DOHH2 (cell line): ENCODE results near the gene FNBP1L.

Experiments
- H3F3A ChIP-seq: fragments of 200-600 bp; sonication (generic), shearing (Covaris generic); 2 replicates; pipeline ENCODE4 v1.6.0; 2016; ENCODE audit warnings: antibody characterized with exemption, mild to moderate bottlenecking; ENCODE audit not compliant: control insufficient read depth, insufficient read depth
- H3K27ac ChIP-seq: fragments of 200-600 bp; sonication (generic); 2 replicates; pipeline ENCODE4 v1.5.1; 2014; ENCODE audit warnings: low read depth, mild to moderate bottlenecking, low read length, moderate library complexity
- H3K27me3 ChIP-seq: fragments of 200-600 bp; sonication (generic); 2 replicates; pipeline ENCODE4 v1.6.1; 2014; ENCODE audit warnings: mild to moderate bottlenecking, low read length, mixed read lengths; ENCODE audit not compliant: control insufficient read depth
- H3K36me3 ChIP-seq: fragments of 200-600 bp; sonication (generic); 2 replicates; pipeline ENCODE4 v1.6.1; 2014; ENCODE audit warnings: mild to moderate bottlenecking, low read length, moderate library complexity, mixed read lengths; ENCODE audit not compliant: control insufficient read depth
- H3K4me1 ChIP-seq: fragments of 200-600 bp; sonication (generic); 2 replicates; pipeline ENCODE4 v1.6.1; 2014; ENCODE audit warnings: mild to moderate bottlenecking, low read length, mixed read lengths; ENCODE audit not compliant: control insufficient read depth
- H3K4me2 ChIP-seq: fragments of 200-600 bp; sonication (generic); 2 replicates; pipeline ENCODE4 v1.6.0; 2014; ENCODE audit warnings: mild to moderate bottlenecking, low read length, moderate library complexity
- H3K4me3 ChIP-seq: fragments of 200-600 bp; sonication (generic); 2 replicates; pipeline ENCODE4 v1.5.1; 2014; ENCODE audit warnings: mild to moderate bottlenecking, low read length, mixed read lengths
- H3K79me2 ChIP-seq: fragments of 200-600 bp; sonication (generic); 2 replicates; pipeline ENCODE4 v1.6.1; 2014; ENCODE audit warnings: mild to moderate bottlenecking, low read length, mixed read lengths; ENCODE audit not compliant: control insufficient read depth
- H3K9me2 ChIP-seq: fragments of 200-600 bp; sonication (generic); replicated peaks from 2 replicates; pipeline ENCODE4 v1.6.1; 2014; ENCODE audit warnings: mild to moderate bottlenecking, low read length, mixed read lengths; ENCODE audit not compliant: control insufficient read depth
- H3K9me3 ChIP-seq: fragments of 200-600 bp; sonication (generic); 2 replicates; pipeline ENCODE4 v1.6.1; 2014; ENCODE audit warnings: antibody characterized with exemption, low read length, mixed read lengths; ENCODE audit not compliant: control insufficient read depth, insufficient read depth
- H4K20me1 ChIP-seq: fragments of 200-600 bp; sonication (generic); 2 replicates; pipeline ENCODE4 v1.6.0; 2014; ENCODE audit warnings: low read depth, mild to moderate bottlenecking, antibody characterized with exemption, low read length, moderate library complexity; ENCODE audit not compliant: control insufficient read depth, insufficient read depth
- CTCF ChIP-seq: fragments of 200-600 bp; sonication (generic); IDR thresholded peaks from one replicate; pipeline ENCODE4 v1.5.1; 2014; ENCODE audit warnings: antibody characterized with exemption, mild to moderate bottlenecking, low read depth, low read length; ENCODE audit not compliant: poor library complexity, severe bottlenecking
- EZH2phosphoT487 ChIP-seq: fragments of 200-600 bp; sonication (generic); IDR thresholded peaks from 2 replicates; pipeline ENCODE4 v1.6.1; 2017; ENCODE audit warnings: borderline replicate concordance, mild to moderate bottlenecking, antibody characterized with exemption, low read length, moderate library complexity, mixed read lengths

Gene FNBP1L

GRCh38 chr1:93591676-93592550 is 144.0 kb downstream of the FNBP1L start:
- Histone ChIP-seq H3K4me3 (peak overlapping the region; percentile 45), H4K20me1 (peaks cover 6% of the 10 kb centered on the region; the same call in 1 of the 2 replicates), H3K9me2 (no peaks in the 10 kb centered on the region), H3F3A (peaks cover 23% of the 10 kb centered on the region), H3K4me2 (peak overlapping the region; percentile 58), H3K9me3 (no peaks in the 10 kb centered on the region), H3K36me3 (peaks cover 60% of the 10 kb centered on the region), H3K27me3 (no peaks in the 10 kb centered on the region), H3K4me1 (peaks cover 35% of the 10 kb centered on the region), H3K27ac (peak overlapping the region; percentile 60), H3K79me2 (peaks cover 68% of the 10 kb centered on the region)
- no peak for TF ChIP-seq CTCF
- no peak for TF ChIP-seq EZH2phosphoT487

- H4K20me1 ChIP-seq: peaks cover 9% of the 10 kb centered on the region; the same call in 1 of the 2 replicates
- H3K27me3 ChIP-seq: no peaks in the 10 kb centered on the region
- no peaks in the 10 kb centered on the region for H3K9me3 ChIP-seq
- peaks cover 75% of the 10 kb centered on the region for H3K79me2 ChIP-seq
- H3K4me2 ChIP-seq: peak overlapping the region; percentile 58
- peaks cover 35% of the 10 kb centered on the region for H3K4me1 ChIP-seq
- peaks cover 56% of the 10 kb centered on the region for H3K36me3 ChIP-seq
- peak overlapping the region; percentile 45 for H3K4me3 ChIP-seq
- H3K27ac ChIP-seq: peak overlapping the region; percentile 60
- no peaks in the 10 kb centered on the region for H3K9me2 ChIP-seq
- H3F3A ChIP-seq: peaks cover 23% of the 10 kb centered on the region
- TF ChIP-seq CTCF (no peak), EZH2phosphoT487 (no peak)
Observed at GRCh38 chr1:93592551-93592949, 144.6 kb downstream of the FNBP1L start.

- Histone ChIP-seq H3K4me1 (peaks cover 35% of the 10 kb centered on the region), H3K4me2 (no peak overlapping the region)
Observed at GRCh38 chr1:93593854-93594602, 146.1 kb downstream of the FNBP1L start.

More at GRCh38 chr1:93593854-93594602, 146.1 kb downstream of the FNBP1L start:
- Histone ChIP-seq H3F3A (peaks cover 23% of the 10 kb centered on the region), H3K79me2 (peaks cover 90% of the 10 kb centered on the region), H3K4me3 (no peak overlapping the region), H3K9me3 (no peaks in the 10 kb centered on the region), H3K9me2 (no peaks in the 10 kb centered on the region), H3K36me3 (peaks cover 44% of the 10 kb centered on the region), H3K27ac (no peak overlapping the region), H4K20me1 (peaks cover 9% of the 10 kb centered on the region; the same call in 1 of the 2 replicates), H3K27me3 (no peaks in the 10 kb centered on the region)
- TF ChIP-seq EZH2phosphoT487 (no peak), CTCF (no peak)
